ENCODE measurements around the gene TTC12.

- TF ChIP-seq EZH2 (optimal IDR thresholded peaks at IDR 0.05; ENCODE audit: low read depth, low read length) (no peak), CTCF (IDR thresholded peaks at IDR 0.05; ENCODE audit: low read length) (no peak), EZH2phosphoT487 (IDR thresholded peaks at IDR 0.05; ENCODE audit: low read length) (no peak)
Measured at GRCh38 chr11:113386866-113387265, 72.5 kb downstream of the TTC12 start.
